Tibial artery (tissue), 4 donors: Measurements from ENCODE around the gene PFKL.
"Not testable (repeated sequence)": the region's sequence is repeated elsewhere in the genome, so short reads cannot be mapped to it uniquely, and the experiment has no call there.

Experiments used
- DNase-seq, 2 donors: peaks; one replicate each; pipeline ENCODE4 v3.0.0-alpha.2; 2019
- H3K27ac ChIP-seq, 2 donors: fragments of 200-600 bp; sonication (generic) in 1 of 2; 1 replicate in 1 of 2; 2 replicates in 1 of 2; pipeline ENCODE4 v1.5.1; 2018 to 2019; ENCODE audit warnings: mild to moderate bottlenecking in 1 of 2
- H3K27me3 ChIP-seq, 2 donors: fragments of 200-600 bp; sonication (generic) in 1 of 2; one replicate each; pipeline versions ENCODE4 v1.5.1 to v1.6.0; 2016 to 2019
- H3K36me3 ChIP-seq, 3 donors: fragments of 200-600 bp; sonication (generic) in 2 of 3; one replicate each; pipeline ENCODE4 v1.5.1; 2016 to 2019; ENCODE audit warnings: mild to moderate bottlenecking in 2 of 3
- H3K4me1 ChIP-seq, 4 donors: fragments of 200-600 bp; sonication (generic) in 2 of 4; 1 replicate in 3 of 4; 2 replicates in 1 of 4; pipeline ENCODE4 v1.5.1; 2016 to 2019
- H3K4me3 ChIP-seq, 2 donors: fragments of 200-600 bp; sonication (generic) in 1 of 2; 1 replicate in 1 of 2; 2 replicates in 1 of 2; pipeline ENCODE4 v1.5.1; 2018 to 2019; ENCODE audit warnings: mild to moderate bottlenecking in 2 of 2
- H3K9me3 ChIP-seq, 3 donors: fragments of 200-600 bp; sonication (generic) in 1 of 3; one replicate each; pipeline ENCODE4 v1.5.1; 2016 to 2019
- CTCF ChIP-seq, 2 experiments: fragments of 200-600 bp in 1 of 2; fragments of 450-650 bp in 1 of 2; IDR thresholded peaks; one replicate each; pipeline ENCODE4 v1.5.1; 2017 to 2019; ENCODE audit warnings: antibody characterized with exemption in 2 of 2, mild to moderate bottlenecking in 1 of 2, moderate library complexity in 1 of 2
- intact Hi-C: fragments of 100-400 bp; cut with DNase I; formaldehyde crosslinking; loops from one replicate; pipeline ENCODE4 v1.15.0; 2023; ENCODE audit warnings: low total_unique reads

PFKL gene

GRCh38 chr21:44360159-44360558, 60.3 kb downstream of the PFKL start:
- no peak for TF ChIP-seq CTCF (IDR thresholded peaks at IDR 0.05)
- Histone ChIP-seq H3K4me3 (no peak overlapping the region), H3K9me3 (peaks cover 0 to 22% (median 0%) of the 10 kb centered on the region in 3 donors), H3K27ac (no peak overlapping the region), H3K4me1 (no peaks in the 10 kb centered on the region), H3K27me3 (peaks cover 0 to 16% of the 10 kb centered on the region in 2 donors), H3K36me3 (no peaks in the 10 kb centered on the region)
- intact Hi-C loops, result no loop called here
- DNase-seq, result no peak

DNA sequence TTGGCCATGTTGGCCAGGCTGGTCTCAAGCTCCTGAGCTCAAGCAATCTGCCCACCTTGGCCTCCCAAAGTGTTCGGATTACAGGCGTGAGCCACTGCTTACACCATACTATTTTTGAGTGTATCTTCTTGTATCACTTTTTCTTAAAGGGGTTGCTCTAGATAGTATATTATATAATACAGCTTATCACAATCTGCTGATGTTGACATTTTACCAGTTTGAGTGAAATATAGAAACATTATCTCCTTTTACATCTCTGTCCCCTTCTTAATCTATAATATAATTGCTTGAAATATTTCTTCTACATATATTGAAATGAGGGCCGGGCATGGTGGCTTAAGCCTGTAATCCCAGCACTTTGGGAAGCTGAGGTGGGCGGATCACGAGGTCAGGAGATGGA, 62.0 kb downstream of the PFKL start:
- DNase-seq, H3K4me3 ChIP-seq, H3K36me3 ChIP-seq, H3K4me1 ChIP-seq, H3K27ac ChIP-seq, intact Hi-C loops: not testable (repeated sequence)
- H3K27me3 ChIP-seq, result peaks cover 0 to 27% of the 10 kb centered on the region in 2 donors
- H3K9me3 ChIP-seq, result peaks cover 0 to 22% (median 0%) of the 10 kb centered on the region in 3 donors

- Histone ChIP-seq H3K4me1 (no peaks in the 10 kb centered on the region), H3K4me3 (no peak overlapping the region), H3K27me3 (peaks cover 0 to 27% of the 10 kb centered on the region in 2 donors), H3K36me3 (no peaks in the 10 kb centered on the region), H3K9me3 (peaks cover 0 to 22% (median 0%) of the 10 kb centered on the region in 3 donors), H3K27ac (no peak overlapping the region)
- no peak for TF ChIP-seq CTCF (IDR thresholded peaks at IDR 0.05)
- intact Hi-C loops, result no loop called here
- DNase-seq, result no peak
Observed at GRCh38 chr21:44363278-44363677, 63.4 kb downstream of the PFKL start.

DNA sequence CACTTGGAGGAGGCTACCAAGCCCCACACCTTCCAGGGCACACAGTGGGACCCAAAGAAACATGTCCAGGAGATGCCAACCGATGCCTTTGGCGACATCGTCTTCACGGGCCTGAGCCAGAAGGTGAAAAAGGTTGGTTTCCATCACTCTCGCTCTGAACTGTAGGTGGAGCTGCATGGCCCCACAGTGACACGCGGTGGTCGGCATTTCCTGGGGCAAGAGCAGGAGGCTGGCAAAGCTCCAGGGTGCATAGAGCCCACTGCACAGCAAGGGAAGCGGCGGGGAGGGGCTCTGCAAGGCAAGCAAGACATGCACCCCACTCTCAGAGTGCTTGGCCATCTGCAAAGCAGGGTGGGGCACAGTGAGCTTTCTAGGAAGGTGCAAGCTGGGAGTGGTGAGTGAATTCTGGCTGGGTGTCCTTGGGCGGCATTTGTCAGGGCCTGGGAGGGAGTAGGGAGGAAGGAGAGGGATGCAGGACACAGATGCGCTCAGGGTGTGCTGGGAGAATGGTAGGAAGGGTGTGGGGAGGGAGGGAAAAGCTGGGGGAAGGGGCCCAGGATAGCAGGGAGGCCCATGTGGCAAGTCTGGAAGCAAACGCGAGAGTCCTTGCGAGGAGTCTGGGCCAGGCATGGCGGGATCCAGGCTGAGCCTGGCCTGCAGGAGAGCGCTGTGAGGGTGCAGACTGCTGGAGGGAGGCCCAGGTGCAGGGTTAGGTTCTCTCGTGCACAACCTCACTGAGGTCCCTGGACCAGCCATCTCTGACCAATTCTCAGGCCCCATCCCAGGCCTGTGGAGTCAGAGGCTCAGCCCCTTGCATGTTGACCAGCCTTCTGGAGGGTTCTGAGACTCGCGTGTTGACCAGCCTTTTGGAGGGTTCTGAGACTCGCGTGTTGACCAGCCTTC, 64.5 kb downstream of the PFKL start:
- Histone ChIP-seq H3K4me3 (no peak overlapping the region), H3K4me1 (peaks cover 0 to 5% (median 0%) of the 10 kb centered on the region in 4 donors), H3K9me3 (peaks cover 0 to 22% (median 0%) of the 10 kb centered on the region in 3 donors), H3K36me3 (no peaks in the 10 kb centered on the region), H3K27me3 (peaks cover 0 to 38% of the 10 kb centered on the region in 2 donors), H3K27ac (no peak overlapping the region)
- intact Hi-C loops, result no loop called here
- DNase-seq, result no peak
- no peak for TF ChIP-seq CTCF (IDR thresholded peaks at IDR 0.05)

DNA sequence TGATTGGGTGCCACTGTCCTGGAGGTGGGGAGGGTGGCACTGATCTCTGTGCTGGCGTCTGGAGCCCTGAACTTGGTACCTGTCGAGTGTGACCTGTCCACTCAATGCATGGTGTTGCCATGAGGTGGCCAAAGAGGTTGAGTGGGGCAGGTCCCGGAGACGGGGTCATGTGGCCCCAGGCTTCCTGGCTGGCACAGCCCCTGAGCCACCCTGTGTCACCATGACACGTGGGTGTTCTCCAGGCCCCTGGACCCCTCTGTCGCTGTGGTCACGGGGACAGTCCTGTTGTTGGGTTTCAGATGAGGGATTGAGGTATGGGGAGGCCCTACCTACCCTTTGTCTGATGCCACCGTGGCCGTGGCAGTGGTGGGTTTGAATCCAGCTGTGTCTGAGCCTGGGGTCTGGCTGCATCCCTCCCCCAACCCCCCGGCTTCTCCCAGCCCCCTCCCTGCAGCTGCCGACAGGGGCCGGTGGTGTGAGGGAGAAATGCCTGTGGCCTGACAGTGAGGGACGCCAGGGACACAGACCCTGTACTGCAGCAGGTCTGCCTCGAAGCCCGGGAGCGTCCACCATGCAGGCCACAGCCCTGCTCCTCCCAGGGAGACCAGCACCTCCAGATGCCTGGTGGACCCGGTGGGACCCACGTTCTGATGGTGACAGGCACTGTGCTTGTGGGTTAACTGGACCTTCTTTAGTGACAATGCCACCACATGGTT, 65.6 kb downstream of the PFKL start:
- H3K27me3 ChIP-seq, result peaks cover 0 to 45% of the 10 kb centered on the region in 2 donors
- peaks cover 0 to 22% (median 0%) of the 10 kb centered on the region in 3 donors for H3K9me3 ChIP-seq
- intact Hi-C loops, result no loop called here
- no peak for TF ChIP-seq CTCF (IDR thresholded peaks at IDR 0.05)
- DNase-seq, result no peak
- H3K36me3 ChIP-seq, result no peaks in the 10 kb centered on the region
- no peak overlapping the region for H3K4me3 ChIP-seq
- H3K4me1 ChIP-seq, result peaks cover 0 to 11% (median 0%) of the 10 kb centered on the region in 4 donors
- no peak overlapping the region for H3K27ac ChIP-seq
